ENCODE measurements around the gene ZNF521. TPM values are rescaled to one million over a fixed set of nuclear protein-coding genes. Genes with fewer than 3 reads are reported as not detected.

ZNF521 gene
- total and polyA plus RNA-seq, 2 experiments from 2014 or later, result 3.1 to 9.2 TPM

DNA sequence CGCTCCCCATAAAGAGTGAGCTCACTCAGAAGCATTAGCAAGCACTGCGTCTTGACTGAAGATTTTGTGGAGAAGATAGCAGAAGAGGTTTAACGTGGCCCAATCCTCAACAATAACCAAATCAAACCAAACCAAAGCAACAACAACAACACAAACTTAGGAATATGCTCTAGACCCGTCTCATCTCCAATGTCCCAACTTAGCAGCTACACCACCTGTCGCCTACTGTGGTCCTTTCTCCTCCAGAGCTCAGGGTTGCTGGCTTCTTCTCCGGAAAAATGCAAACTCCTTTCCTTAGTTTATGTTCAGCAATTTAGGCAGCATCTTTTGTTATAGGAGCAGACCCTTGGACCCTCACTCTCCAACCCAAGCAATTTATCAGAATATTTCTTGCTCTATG, 301.4 kb downstream of the ZNF521 start:
- H3K79me2 ChIP-seq (replicated peaks; ENCODE audit: insufficient read depth), result no peaks in the 10 kb centered on the region
- Mint-ChIP-seq H3K36me3 (ENCODE audit: low read depth) (no peaks in the 10 kb centered on the region), H3K27ac (no peak overlapping the region), H3K4me1 (peaks cover 9% of the 10 kb centered on the region), H3K4me3 (no peak overlapping the region), H3K27me3 (ENCODE audit: insufficient read depth, low read depth, poor library complexity) (peaks cover 46% of the 10 kb centered on the region), H3K9me3 (no peaks in the 10 kb centered on the region; the same call in 2 of the 3 replicates)
- peaks cover under 1% of the 10 kb centered on the region; the same call in 1 of the 2 replicates for H3K9me2 ChIP-seq (ENCODE audit: insufficient read depth)
- H2AFZ ChIP-seq, result no peak overlapping the region
- H3K27me3 ChIP-seq (ENCODE audit: insufficient read depth), result peaks cover 86% of the 10 kb centered on the region
- DNase-seq (ENCODE audit: low spot score) (no peak), ATAC-seq (no peak)
- no peaks in the 10 kb centered on the region for H3K36me3 ChIP-seq (ENCODE audit: insufficient read depth)
- H3K4me2 ChIP-seq, result no peak overlapping the region
- peaks cover 17% of the 10 kb centered on the region for H4K20me1 ChIP-seq (replicated peaks; ENCODE audit: insufficient read depth)
- no peak for TF ChIP-seq EZH2 (IDR thresholded peaks at IDR 0.05; ENCODE audit: low read depth, unreplicated experiment)
- no peak for TF ChIP-seq ZNF114 (CRISPR knock-in tag; IDR thresholded peaks at IDR 0.05)
- TF ChIP-seq ZNF331 (CRISPR knock-in tag; IDR thresholded peaks at IDR 0.05; ENCODE audit: low read depth), result no peak
- TF ChIP-seq JUNB (IDR thresholded peaks at IDR 0.05; ENCODE audit: unreplicated experiment), result no peak
- TF ChIP-seq, protein P1, sequence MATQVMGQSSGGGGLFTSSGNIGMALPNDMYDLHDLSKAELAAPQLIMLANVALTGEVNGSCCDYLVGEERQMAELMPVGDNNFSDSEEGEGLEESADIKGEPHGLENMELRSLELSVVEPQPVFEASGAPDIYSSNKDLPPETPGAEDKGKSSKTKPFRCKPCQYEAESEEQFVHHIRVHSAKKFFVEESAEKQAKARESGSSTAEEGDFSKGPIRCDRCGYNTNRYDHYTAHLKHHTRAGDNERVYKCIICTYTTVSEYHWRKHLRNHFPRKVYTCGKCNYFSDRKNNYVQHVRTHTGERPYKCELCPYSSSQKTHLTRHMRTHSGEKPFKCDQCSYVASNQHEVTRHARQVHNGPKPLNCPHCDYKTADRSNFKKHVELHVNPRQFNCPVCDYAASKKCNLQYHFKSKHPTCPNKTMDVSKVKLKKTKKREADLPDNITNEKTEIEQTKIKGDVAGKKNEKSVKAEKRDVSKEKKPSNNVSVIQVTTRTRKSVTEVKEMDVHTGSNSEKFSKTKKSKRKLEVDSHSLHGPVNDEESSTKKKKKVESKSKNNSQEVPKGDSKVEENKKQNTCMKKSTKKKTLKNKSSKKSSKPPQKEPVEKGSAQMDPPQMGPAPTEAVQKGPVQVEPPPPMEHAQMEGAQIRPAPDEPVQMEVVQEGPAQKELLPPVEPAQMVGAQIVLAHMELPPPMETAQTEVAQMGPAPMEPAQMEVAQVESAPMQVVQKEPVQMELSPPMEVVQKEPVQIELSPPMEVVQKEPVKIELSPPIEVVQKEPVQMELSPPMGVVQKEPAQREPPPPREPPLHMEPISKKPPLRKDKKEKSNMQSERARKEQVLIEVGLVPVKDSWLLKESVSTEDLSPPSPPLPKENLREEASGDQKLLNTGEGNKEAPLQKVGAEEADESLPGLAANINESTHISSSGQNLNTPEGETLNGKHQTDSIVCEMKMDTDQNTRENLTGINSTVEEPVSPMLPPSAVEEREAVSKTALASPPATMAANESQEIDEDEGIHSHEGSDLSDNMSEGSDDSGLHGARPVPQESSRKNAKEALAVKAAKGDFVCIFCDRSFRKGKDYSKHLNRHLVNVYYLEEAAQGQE (IDR thresholded peaks at IDR 0.05; ENCODE audit: unreplicated experiment), result no peak
- no peak for TF ChIP-seq POLR2AphosphoS5 (IDR thresholded peaks at IDR 0.05; ENCODE audit: low read depth)
- TF ChIP-seq, protein P2, sequence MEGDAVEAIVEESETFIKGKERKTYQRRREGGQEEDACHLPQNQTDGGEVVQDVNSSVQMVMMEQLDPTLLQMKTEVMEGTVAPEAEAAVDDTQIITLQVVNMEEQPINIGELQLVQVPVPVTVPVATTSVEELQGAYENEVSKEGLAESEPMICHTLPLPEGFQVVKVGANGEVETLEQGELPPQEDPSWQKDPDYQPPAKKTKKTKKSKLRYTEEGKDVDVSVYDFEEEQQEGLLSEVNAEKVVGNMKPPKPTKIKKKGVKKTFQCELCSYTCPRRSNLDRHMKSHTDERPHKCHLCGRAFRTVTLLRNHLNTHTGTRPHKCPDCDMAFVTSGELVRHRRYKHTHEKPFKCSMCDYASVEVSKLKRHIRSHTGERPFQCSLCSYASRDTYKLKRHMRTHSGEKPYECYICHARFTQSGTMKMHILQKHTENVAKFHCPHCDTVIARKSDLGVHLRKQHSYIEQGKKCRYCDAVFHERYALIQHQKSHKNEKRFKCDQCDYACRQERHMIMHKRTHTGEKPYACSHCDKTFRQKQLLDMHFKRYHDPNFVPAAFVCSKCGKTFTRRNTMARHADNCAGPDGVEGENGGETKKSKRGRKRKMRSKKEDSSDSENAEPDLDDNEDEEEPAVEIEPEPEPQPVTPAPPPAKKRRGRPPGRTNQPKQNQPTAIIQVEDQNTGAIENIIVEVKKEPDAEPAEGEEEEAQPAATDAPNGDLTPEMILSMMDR (conservative IDR thresholded peaks at IDR 0.05; ENCODE audit: low read depth in 2 of 2), result no peak
- no peak for TF ChIP-seq EZH2phosphoT487 (IDR thresholded peaks at IDR 0.05; ENCODE audit: unreplicated experiment)
- TF ChIP-seq STAT1 (IDR thresholded peaks at IDR 0.05; ENCODE audit: unreplicated experiment), result no peak
- TF ChIP-seq, protein P3, sequence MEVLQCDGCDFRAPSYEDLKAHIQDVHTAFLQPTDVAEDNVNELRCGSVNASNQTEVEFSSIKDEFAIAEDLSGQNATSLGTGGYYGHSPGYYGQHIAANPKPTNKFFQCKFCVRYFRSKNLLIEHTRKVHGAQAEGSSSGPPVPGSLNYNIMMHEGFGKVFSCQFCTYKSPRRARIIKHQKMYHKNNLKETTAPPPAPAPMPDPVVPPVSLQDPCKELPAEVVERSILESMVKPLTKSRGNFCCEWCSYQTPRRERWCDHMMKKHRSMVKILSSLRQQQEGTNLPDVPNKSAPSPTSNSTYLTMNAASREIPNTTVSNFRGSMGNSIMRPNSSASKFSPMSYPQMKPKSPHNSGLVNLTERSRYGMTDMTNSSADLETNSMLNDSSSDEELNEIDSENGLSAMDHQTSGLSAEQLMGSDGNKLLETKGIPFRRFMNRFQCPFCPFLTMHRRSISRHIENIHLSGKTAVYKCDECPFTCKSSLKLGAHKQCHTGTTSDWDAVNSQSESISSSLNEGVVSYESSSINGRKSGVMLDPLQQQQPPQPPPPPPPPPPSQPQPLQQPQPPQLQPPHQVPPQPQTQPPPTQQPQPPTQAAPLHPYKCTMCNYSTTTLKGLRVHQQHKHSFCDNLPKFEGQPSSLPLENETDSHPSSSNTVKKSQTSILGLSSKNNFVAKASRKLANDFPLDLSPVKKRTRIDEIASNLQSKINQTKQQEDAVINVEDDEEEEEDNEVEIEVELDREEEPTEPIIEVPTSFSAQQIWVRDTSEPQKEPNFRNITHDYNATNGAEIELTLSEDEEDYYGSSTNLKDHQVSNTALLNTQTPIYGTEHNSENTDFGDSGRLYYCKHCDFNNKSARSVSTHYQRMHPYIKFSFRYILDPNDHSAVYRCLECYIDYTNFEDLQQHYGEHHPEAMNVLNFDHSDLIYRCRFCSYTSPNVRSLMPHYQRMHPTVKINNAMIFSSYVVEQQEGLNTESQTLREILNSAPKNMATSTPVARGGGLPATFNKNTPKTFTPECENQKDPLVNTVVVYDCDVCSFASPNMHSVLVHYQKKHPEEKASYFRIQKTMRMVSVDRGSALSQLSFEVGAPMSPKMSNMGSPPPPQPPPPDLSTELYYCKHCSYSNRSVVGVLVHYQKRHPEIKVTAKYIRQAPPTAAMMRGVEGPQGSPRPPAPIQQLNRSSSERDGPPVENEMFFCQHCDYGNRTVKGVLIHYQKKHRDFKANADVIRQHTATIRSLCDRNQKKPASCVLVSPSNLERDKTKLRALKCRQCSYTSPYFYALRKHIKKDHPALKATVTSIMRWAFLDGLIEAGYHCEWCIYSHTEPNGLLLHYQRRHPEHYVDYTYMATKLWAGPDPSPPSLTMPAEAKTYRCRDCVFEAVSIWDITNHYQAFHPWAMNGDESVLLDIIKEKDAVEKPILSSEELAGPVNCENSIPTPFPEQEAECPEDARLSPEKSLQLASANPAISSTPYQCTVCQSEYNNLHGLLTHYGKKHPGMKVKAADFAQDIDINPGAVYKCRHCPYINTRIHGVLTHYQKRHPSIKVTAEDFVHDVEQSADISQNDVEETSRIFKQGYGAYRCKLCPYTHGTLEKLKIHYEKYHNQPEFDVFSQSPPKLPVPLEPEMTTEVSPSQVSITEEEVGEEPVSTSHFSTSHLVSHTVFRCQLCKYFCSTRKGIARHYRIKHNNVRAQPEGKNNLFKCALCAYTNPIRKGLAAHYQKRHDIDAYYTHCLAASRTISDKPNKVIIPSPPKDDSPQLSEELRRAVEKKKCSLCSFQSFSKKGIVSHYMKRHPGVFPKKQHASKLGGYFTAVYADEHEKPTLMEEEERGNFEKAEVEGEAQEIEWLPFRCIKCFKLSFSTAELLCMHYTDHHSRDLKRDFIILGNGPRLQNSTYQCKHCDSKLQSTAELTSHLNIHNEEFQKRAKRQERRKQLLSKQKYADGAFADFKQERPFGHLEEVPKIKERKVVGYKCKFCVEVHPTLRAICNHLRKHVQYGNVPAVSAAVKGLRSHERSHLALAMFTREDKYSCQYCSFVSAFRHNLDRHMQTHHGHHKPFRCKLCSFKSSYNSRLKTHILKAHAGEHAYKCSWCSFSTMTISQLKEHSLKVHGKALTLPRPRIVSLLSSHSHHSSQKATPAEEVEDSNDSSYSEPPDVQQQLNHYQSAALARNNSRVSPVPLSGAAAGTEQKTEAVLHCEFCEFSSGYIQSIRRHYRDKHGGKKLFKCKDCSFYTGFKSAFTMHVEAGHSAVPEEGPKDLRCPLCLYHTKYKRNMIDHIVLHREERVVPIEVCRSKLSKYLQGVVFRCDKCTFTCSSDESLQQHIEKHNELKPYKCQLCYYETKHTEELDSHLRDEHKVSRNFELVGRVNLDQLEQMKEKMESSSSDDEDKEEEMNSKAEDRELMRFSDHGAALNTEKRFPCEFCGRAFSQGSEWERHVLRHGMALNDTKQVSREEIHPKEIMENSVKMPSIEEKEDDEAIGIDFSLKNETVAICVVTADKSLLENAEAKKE (CRISPR knock-in tag; IDR thresholded peaks at IDR 0.05), result no peak
- TF ChIP-seq NANOG (IDR thresholded peaks at IDR 0.05; ENCODE audit: borderline replicate concordance), result no peak
- TF ChIP-seq, protein P4, sequence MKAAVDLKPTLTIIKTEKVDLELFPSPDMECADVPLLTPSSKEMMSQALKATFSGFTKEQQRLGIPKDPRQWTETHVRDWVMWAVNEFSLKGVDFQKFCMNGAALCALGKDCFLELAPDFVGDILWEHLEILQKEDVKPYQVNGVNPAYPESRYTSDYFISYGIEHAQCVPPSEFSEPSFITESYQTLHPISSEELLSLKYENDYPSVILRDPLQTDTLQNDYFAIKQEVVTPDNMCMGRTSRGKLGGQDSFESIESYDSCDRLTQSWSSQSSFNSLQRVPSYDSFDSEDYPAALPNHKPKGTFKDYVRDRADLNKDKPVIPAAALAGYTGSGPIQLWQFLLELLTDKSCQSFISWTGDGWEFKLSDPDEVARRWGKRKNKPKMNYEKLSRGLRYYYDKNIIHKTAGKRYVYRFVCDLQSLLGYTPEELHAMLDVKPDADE (IDR thresholded peaks at IDR 0.05), result no peak
- no peak for TF ChIP-seq CREB1 (CRISPR knock-in tag; IDR thresholded peaks at IDR 0.05; ENCODE audit: low read depth)
- no peak overlapping the region for H3K27ac ChIP-seq (ENCODE audit: low read depth)
- no peak overlapping the region for H3K4me3 ChIP-seq
- H3K4me1 ChIP-seq (ENCODE audit: insufficient read depth), result peaks cover 5% of the 10 kb centered on the region
- H3F3A ChIP-seq (replicated peaks; ENCODE audit: low read depth), result no peaks in the 10 kb centered on the region

Data from GM23338 (cell line).